DMS114 treated with DMSO at 0.1 percent for 48 hours (cell line): ENCODE measurements around the gene RNASEH1.

Experiments
- DNase-seq: peaks from one replicate; lab custom pipeline; 2025; ENCODE audit not compliant: unreplicated experiment; lab: John Stamatoyannopoulos, UW

RNASEH1 gene

GRCh38 chr2:3558205-3559014 is at the start of gene RNASEH1:
RNASEH1 (minus strand) TSS chr2:3558333; CDS start chr2:3558260, 73 bp downstream.
- DNase-seq, result peak; percentile 91

- no peak for DNase-seq
These were observed 48.5 kb upstream of the RNASEH1 start for GRCh38 chr2:3606370-3607201.

- DNase-seq, result no peak
These were observed 47.9 kb upstream of the RNASEH1 start for GRCh38 chr2:3606028-3606369.

GRCh38 chr2:3604991-3605961 is 47.1 kb upstream of the RNASEH1 start:
- DNase-seq, result no peak

- no peak for DNase-seq
These were observed 46.2 kb upstream of the RNASEH1 start for GRCh38 chr2:3604207-3604877.

- no peak for DNase-seq
These were observed 45.5 kb upstream of the RNASEH1 start for GRCh38 chr2:3603536-3604206.

- DNase-seq, result no peak
These were observed 44.6 kb upstream of the RNASEH1 start for GRCh38 chr2:3602553-3603339.

- DNase-seq, result no peak
These were observed 43.6 kb upstream of the RNASEH1 start for GRCh38 chr2:3601561-3602271.

- DNase-seq, result no peak
These were observed 42.2 kb upstream of the RNASEH1 start for GRCh38 chr2:3600256-3600855.

- no peak for DNase-seq
These were observed 41.0 kb upstream of the RNASEH1 start for GRCh38 chr2:3598912-3599854.

GRCh38 chr2:3598197-3598910 is 40.2 kb upstream of the RNASEH1 start:
- no peak for DNase-seq

- DNase-seq, result no peak
These were observed 39.4 kb upstream of the RNASEH1 start for GRCh38 chr2:3597567-3597966.

GRCh38 chr2:3596901-3597417 is 38.8 kb upstream of the RNASEH1 start:
- no peak for DNase-seq

- no peak for DNase-seq
These were observed 37.9 kb upstream of the RNASEH1 start for GRCh38 chr2:3595985-3596384.

- DNase-seq, result no peak
These were observed 37.3 kb upstream of the RNASEH1 start for GRCh38 chr2:3595404-3595803.
